CD4-positive, CD25-positive, alpha-beta regulatory T cell (primary cell): ENCODE results near the gene SMIM41. TPM values are rescaled to one million over a fixed set of nuclear protein-coding genes. Genes with fewer than 3 reads are reported as not detected.
A peak's percentile ranks its signal among the peaks of the same experiment; 100 is the strongest.

Experiments
- ATAC-seq, 2 donors: fragments of 150-1000 bp; cut with Tn5 transposase; one replicate each; pipeline ENCODE4 v1.10.0; 2021; ENCODE audit warnings: low read depth in 2 of 2, moderate number of reproducible peaks in 2 of 2, moderate library complexity in 1 of 2
- DNase-seq, 3 donors: peaks; one replicate each; pipeline versions ENCODE4 v3.0.0 to v3.0.0-alpha.2; 2012 to 2022; ENCODE audit warnings: mixed read lengths in 1 of 3
- H3K27ac ChIP-seq: one replicate; pipeline ENCODE4 v1.7.0; 2013; ENCODE audit warnings: mild to moderate bottlenecking, low read length; ENCODE audit not compliant: insufficient read depth, poor library complexity, severe bottlenecking
- H3K27me3 ChIP-seq: one replicate; pipeline ENCODE4 v1.7.0; 2013; ENCODE audit warnings: low read length; ENCODE audit not compliant: control insufficient read depth, insufficient read depth
- H3K36me3 ChIP-seq: one replicate; pipeline ENCODE4 v1.7.0; 2013; ENCODE audit warnings: mild to moderate bottlenecking, low read length, moderate library complexity; ENCODE audit not compliant: control insufficient read depth, insufficient read depth
- H3K4me1 ChIP-seq: 2 replicates; pipeline ENCODE4 v1.7.0; 2013; ENCODE audit warnings: mild to moderate bottlenecking, low read length; ENCODE audit not compliant: insufficient read depth, control insufficient read depth, poor library complexity, severe bottlenecking
- H3K4me3 ChIP-seq: one replicate; pipeline ENCODE4 v1.7.0; 2013; ENCODE audit warnings: low read depth, mild to moderate bottlenecking, low read length, moderate library complexity
- H3K9me3 ChIP-seq, 2 experiments: 1 replicate in 1 of 2; 2 replicates in 1 of 2; pipeline ENCODE4 v1.7.0; 2013; ENCODE audit warnings: low read length in 2 of 2, mild to moderate bottlenecking in 1 of 2, moderate library complexity in 1 of 2; ENCODE audit not compliant: control insufficient read depth in 2 of 2
- H3K27ac Mint-ChIP-seq, 3 donors: one replicate each; pipeline ENCODE4 v1.8.0; 2020 to 2022; ENCODE audit warnings: mild to moderate bottlenecking in 3 of 3, mixed read lengths in 3 of 3, moderate library complexity in 2 of 3
- H3K27me3 Mint-ChIP-seq: one replicate; pipeline ENCODE4 v1.8.0; 2022; ENCODE audit warnings: mild to moderate bottlenecking, mixed read lengths
- H3K36me3 Mint-ChIP-seq: one replicate; pipeline ENCODE4 v1.8.0; 2020; ENCODE audit warnings: mixed read lengths
- H3K4me1 Mint-ChIP-seq, 4 donors: one replicate each; pipeline ENCODE4 v1.8.0; 2020 to 2022; ENCODE audit warnings: mixed read lengths in 4 of 4, mild to moderate bottlenecking in 1 of 4
- H3K4me3 Mint-ChIP-seq, 4 donors: one replicate each; pipeline ENCODE4 v1.8.0; 2020 to 2022; ENCODE audit warnings: mild to moderate bottlenecking in 4 of 4, mixed read lengths in 4 of 4, moderate library complexity in 3 of 4
- H3K9me3 Mint-ChIP-seq, 7 donors: one replicate each; pipeline ENCODE4 v1.8.0; 2020 to 2022; ENCODE audit warnings: mixed read lengths in 7 of 7, mild to moderate bottlenecking in 3 of 7, moderate library complexity in 2 of 7
- polyA plus RNA-seq, 4 donors: library from polyadenylated mRNA; unstranded; fragments of 300-500 nt; fragmentation: Illumina TruSeq; gene quantifications; one replicate each; pipeline ENCODE4 v1.2.3, GENCODE V29; 2021
- total RNA-seq: library from RNA; stranded (reverse); gene quantifications from one replicate; pipeline ENCODE4 v1.2.3, GENCODE V29; 2022

The SMIM41 gene
- total and polyA plus RNA-seq, 5 donors from 2014 or later: 0.54 TPM; not detected in 4

- H3K27me3 Mint-ChIP-seq: peaks cover 4% of the 10 kb centered on the region
- H3K27me3 ChIP-seq: no peaks in the 10 kb centered on the region
- no peak overlapping the region for H3K4me3 ChIP-seq
- H3K36me3 Mint-ChIP-seq: peaks cover 17% of the 10 kb centered on the region
- H3K27ac Mint-ChIP-seq: no peak overlapping the region
- DNase-seq (no peak), ATAC-seq (no peak)
- peaks cover 23% of the 10 kb centered on the region for H3K4me1 ChIP-seq
- H3K9me3 Mint-ChIP-seq: no peaks in the 10 kb centered on the region
- H3K9me3 ChIP-seq: no peaks in the 10 kb centered on the region
- H3K4me3 Mint-ChIP-seq: no peak overlapping the region
- peaks cover 55% of the 10 kb centered on the region for H3K36me3 ChIP-seq
- peaks cover 20 to 49% (median 30%) of the 10 kb centered on the region in 4 donors for H3K4me1 Mint-ChIP-seq
- no peak overlapping the region for H3K27ac ChIP-seq
Observed at GRCh38 chr12:52074971-52075724, 4.4 kb upstream of the SMIM41 start.

- H3K4me1 Mint-ChIP-seq: peaks cover 7 to 42% (median 23%) of the 10 kb centered on the region in 4 donors
- no peak overlapping the region for H3K4me3 Mint-ChIP-seq
- no peak overlapping the region for H3K27ac Mint-ChIP-seq
- Histone ChIP-seq H3K9me3 (no peaks in the 10 kb centered on the region), H3K4me1 (peaks cover 7% of the 10 kb centered on the region), H3K36me3 (peaks cover 55% of the 10 kb centered on the region), H3K27ac (no peak overlapping the region), H3K27me3 (no peaks in the 10 kb centered on the region), H3K4me3 (no peak overlapping the region)
- DNase-seq: no peak
- no peaks in the 10 kb centered on the region for H3K9me3 Mint-ChIP-seq
- peaks cover 17% of the 10 kb centered on the region for H3K36me3 Mint-ChIP-seq
- no peak for ATAC-seq
- no peaks in the 10 kb centered on the region for H3K27me3 Mint-ChIP-seq
Observed at GRCh38 chr12:52076811-52077210, 2.7 kb upstream of the SMIM41 start.

- Mint-ChIP-seq H3K36me3 (peaks cover 16% of the 10 kb centered on the region), H3K27ac (no peak overlapping the region), H3K4me1 (peaks cover 0 to 36% (median 15%) of the 10 kb centered on the region in 4 donors), H3K9me3 (no peaks in the 10 kb centered on the region), H3K4me3 (peak overlapping the region in 1 of 4 donors; percentile 30), H3K27me3 (no peaks in the 10 kb centered on the region)
- Histone ChIP-seq H3K36me3 (peaks cover 51% of the 10 kb centered on the region), H3K27me3 (no peaks in the 10 kb centered on the region), H3K27ac (no peak overlapping the region), H3K4me3 (no peak overlapping the region), H3K9me3 (no peaks in the 10 kb centered on the region), H3K4me1 (peaks cover 7% of the 10 kb centered on the region)
- ATAC-seq (no peak), DNase-seq (no peak)
Observed at GRCh38 chr12:52078276-52078675, 1.2 kb upstream of the SMIM41 start.

- ATAC-seq (no peak), DNase-seq (no peak)
- no peak overlapping the region for H3K4me3 Mint-ChIP-seq
Observed at GRCh38 chr12:52080403-52081251, 1.1 kb downstream of the SMIM41 start.

GRCh38 chr12:52081263-52081733 lies 1.8 kb downstream of the SMIM41 start:
- peaks cover 0 to 24% (median 11%) of the 10 kb centered on the region in 4 donors for H3K4me1 Mint-ChIP-seq
- no peaks in the 10 kb centered on the region for H3K9me3 ChIP-seq
- H3K9me3 Mint-ChIP-seq: no peaks in the 10 kb centered on the region
- H3K27me3 Mint-ChIP-seq: peaks cover 6% of the 10 kb centered on the region
- H3K27ac ChIP-seq: no peak overlapping the region
- DNase-seq (peak in 1 of 3 donors; percentile 55), ATAC-seq (peak; percentile 29 to 49)
- H3K36me3 ChIP-seq: peaks cover 27% of the 10 kb centered on the region
- H3K27ac Mint-ChIP-seq: peak overlapping the region in 1 of 3 donors; percentile 69
- no peak overlapping the region for H3K4me3 Mint-ChIP-seq
- H3K4me1 ChIP-seq: peaks cover 5% of the 10 kb centered on the region
- no peak overlapping the region for H3K4me3 ChIP-seq
- H3K36me3 Mint-ChIP-seq: peaks cover 10% of the 10 kb centered on the region
- H3K27me3 ChIP-seq: no peaks in the 10 kb centered on the region

More at GRCh38 chr12:52080403-52081251, 1.1 kb downstream of the SMIM41 start:
- Histone ChIP-seq H3K36me3 (peaks cover 30% of the 10 kb centered on the region), H3K9me3 (no peaks in the 10 kb centered on the region), H3K27me3 (no peaks in the 10 kb centered on the region), H3K4me3 (no peak overlapping the region), H3K4me1 (peaks cover 5% of the 10 kb centered on the region), H3K27ac (no peak overlapping the region)
- Mint-ChIP-seq H3K36me3 (peaks cover 10% of the 10 kb centered on the region), H3K27ac (no peak overlapping the region), H3K9me3 (no peaks in the 10 kb centered on the region), H3K4me1 (peaks cover 0 to 26% (median 11%) of the 10 kb centered on the region in 4 donors), H3K27me3 (peaks cover 6% of the 10 kb centered on the region)

- peaks cover 11% of the 10 kb centered on the region for H3K27me3 Mint-ChIP-seq
- Histone ChIP-seq H3K36me3 (peaks cover 18% of the 10 kb centered on the region), H3K4me3 (no peak overlapping the region), H3K27me3 (no peaks in the 10 kb centered on the region), H3K4me1 (peaks cover 5% of the 10 kb centered on the region), H3K9me3 (no peaks in the 10 kb centered on the region), H3K27ac (no peak overlapping the region)
- no peaks in the 10 kb centered on the region for H3K9me3 Mint-ChIP-seq
- ATAC-seq: no peak
- peaks cover 7% of the 10 kb centered on the region for H3K36me3 Mint-ChIP-seq
- H3K27ac Mint-ChIP-seq: peak overlapping the region in 1 of 3 donors; percentile 69
- H3K4me1 Mint-ChIP-seq: peaks cover 0 to 22% (median 11%) of the 10 kb centered on the region in 4 donors
- H3K4me3 Mint-ChIP-seq: no peak overlapping the region
- no peak for DNase-seq
Observed at GRCh38 chr12:52082026-52082668, 2.6 kb downstream of the SMIM41 start.

- H3K27ac Mint-ChIP-seq: no peak overlapping the region
- H3K9me3 Mint-ChIP-seq: no peaks in the 10 kb centered on the region
- H3K9me3 ChIP-seq: no peaks in the 10 kb centered on the region
- peaks cover 5% of the 10 kb centered on the region for H3K4me1 ChIP-seq
- peaks cover 7% of the 10 kb centered on the region for H3K36me3 Mint-ChIP-seq
- H3K4me3 Mint-ChIP-seq: no peak overlapping the region
- H3K36me3 ChIP-seq: peaks cover 15% of the 10 kb centered on the region
- peaks cover 0 to 22% (median 11%) of the 10 kb centered on the region in 4 donors for H3K4me1 Mint-ChIP-seq
- DNase-seq: no peak
- H3K27me3 ChIP-seq: no peaks in the 10 kb centered on the region
- no peak overlapping the region for H3K4me3 ChIP-seq
- no peak overlapping the region for H3K27ac ChIP-seq
- H3K27me3 Mint-ChIP-seq: peaks cover 13% of the 10 kb centered on the region
- ATAC-seq: no peak
Observed at GRCh38 chr12:52082669-52082987, 3.1 kb downstream of the SMIM41 start.
